HG02678 (cell line): ENCODE results near the gene PDLIM3.
"Not testable (repeated sequence)": the region's sequence is repeated elsewhere in the genome, so short reads cannot be mapped to it uniquely, and the experiment has no call there.

Experiments
- ATAC-seq: cut with Tn5 transposase; IDR thresholded peaks from one replicate; pipeline ENCODE4 v1.9.1; 2021; ENCODE audit warnings: mild to moderate bottlenecking, moderate library complexity; ENCODE audit not compliant: unreplicated experiment

PDLIM3 gene

DNA sequence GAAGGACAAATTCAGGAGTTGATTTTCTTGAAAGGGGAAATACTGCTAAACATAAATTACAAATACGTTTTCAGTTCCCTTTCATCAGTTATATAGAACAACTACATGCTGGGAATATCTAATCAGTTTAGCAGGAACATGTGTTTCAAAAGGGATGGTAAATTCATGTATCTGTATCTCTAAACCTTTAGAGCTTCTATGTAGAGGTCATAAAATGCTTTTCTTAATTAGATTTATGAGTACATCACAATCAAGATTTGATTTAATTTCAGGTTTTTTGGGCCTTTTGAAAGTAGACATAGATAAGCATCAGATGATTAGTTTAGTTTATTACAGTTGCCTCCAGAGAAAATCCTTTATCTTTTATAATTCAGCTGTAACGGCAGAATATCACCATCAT, 12.9 kb downstream of the PDLIM3 start:
- no peak for ATAC-seq

DNA sequence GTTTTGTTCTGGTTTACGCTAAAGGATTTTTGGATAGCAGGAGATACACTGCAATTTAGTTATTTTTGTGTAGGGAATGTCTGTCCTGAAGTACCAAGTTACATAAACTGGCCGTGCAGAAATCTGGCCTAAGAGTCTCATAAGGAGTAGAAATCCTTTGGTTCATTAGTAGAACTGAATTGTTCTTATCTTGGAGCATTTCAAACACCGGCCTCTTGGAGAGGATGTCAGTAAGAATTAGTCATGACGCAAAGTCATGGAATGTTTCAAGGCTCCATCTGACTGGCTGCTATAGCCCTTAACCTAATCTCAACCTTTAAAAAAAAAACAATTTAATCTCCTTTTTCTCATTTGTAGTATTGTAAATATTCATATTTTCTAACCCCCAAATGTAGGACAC, 15.2 kb downstream of the PDLIM3 start:
- ATAC-seq = no peak

DNA sequence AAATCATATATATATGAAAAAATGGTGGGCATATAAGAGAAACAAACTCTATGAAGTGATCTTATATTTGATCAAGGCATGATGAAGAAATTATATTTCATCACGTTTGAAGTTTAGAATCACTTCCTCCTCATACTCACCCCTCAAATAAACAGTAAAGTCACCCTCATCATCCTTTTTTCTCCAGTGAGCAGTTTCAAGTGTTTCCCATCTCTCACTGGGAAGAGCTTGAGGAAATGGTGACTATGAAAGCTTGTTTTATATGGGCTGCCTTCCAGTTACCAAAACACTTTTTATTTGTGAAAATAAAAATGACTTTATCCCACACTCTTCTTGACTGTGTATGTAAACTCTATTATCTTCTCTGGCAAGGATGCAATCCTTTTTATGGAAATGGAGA, 16.8 kb downstream of the PDLIM3 start:
- ATAC-seq = no peak

DNA sequence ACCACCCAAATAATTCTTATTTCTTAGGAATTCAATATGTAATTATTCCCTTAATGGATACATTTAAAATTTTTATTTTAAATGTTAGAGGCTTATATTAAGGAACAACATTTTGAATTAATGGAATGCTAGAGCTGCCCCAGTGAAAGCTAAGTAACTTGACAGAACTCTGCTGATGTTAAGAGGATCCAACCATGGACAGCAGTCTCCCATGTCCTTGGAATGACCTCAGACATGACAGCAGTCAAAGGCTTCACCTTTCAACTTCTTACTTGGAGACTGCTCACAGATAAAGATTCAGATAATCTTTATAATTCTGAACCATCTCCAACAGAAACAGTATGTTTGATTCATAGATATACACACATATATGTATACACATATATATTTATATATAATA, 17.2 kb downstream of the PDLIM3 start:
- no peak for ATAC-seq

GRCh38 chr4:185515248-185515647, 20.1 kb downstream of the PDLIM3 start:
- ATAC-seq = no peak

- no peak for ATAC-seq
These were observed 21.1 kb downstream of the PDLIM3 start for GRCh38 chr4:185514182-185514697.

DNA sequence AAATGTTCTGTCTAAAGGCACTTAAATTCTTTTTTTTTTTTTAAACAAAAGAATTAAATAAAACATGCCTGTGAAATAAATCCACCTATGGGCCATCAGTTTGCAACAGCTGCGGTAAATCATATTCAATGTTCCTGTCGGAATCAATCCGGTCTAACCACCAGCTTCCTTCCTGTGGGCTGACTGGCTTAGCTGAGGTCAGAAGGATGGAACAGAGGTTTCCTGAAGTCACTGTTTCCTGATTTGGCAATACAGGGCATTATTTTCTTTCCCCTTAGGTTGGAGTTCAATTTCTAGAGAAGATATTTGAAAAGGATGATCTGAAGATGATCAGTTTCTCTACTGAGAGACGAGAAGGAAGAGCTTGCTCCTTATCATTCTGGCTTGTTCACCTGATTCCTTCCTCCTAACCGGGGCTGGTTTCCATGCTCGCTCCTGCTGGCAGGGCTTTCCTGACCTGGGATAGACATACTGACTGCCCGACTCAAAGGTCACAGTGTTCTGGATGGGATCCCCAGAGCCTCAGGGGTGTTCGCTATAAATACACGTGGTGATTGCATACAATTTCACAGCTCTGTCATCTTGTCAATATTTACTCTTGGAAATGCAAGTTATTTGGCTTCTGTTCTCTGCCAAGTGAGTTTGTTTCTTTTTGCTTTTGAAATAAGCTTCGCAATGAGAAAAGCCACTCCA, 21.7 kb downstream of the PDLIM3 start:
- no peak for ATAC-seq

DNA sequence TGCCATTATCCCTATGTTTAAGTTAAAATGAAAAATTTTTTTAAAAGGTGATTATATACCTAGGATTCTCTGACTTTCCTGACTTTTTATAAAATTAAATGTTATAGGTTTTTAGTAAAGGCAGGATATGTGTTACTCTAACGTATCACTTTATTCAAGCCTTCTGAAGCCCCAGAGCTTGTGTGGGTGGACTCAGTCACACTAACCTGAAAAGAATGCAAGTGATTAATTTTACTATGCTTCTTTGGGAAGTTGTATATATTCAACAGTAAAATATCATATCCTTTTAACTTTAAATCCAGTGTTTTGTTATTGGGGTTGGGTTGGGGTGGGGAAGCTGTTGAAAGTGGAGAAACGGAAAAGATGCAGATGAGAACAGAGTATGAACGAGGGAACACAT, 22.8 kb downstream of the PDLIM3 start:
- no peak for ATAC-seq

DNA sequence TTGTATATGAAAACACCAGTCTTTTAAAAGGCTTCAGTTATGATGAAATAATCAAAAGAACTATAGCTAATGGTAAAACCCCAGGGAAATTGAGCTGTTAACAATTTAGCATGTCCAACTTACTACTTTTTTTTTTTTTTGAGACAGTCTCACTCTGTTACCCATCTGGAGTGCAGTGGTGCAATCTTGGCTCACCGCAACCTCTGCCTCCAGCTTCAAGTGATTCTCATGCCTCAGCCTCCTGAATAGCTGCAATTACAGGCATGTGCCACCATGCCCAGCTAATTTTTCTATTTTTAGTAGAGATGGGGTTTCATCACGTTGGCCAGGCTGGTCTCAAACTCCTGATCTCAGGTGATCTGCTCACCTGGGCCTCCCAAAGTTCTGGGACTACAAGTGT, 24.1 kb downstream of the PDLIM3 start:
- not testable (repeated sequence) for ATAC-seq

- no peak for ATAC-seq
These were observed 24.5 kb downstream of the PDLIM3 start for GRCh38 chr4:185510806-185511205.

DNA sequence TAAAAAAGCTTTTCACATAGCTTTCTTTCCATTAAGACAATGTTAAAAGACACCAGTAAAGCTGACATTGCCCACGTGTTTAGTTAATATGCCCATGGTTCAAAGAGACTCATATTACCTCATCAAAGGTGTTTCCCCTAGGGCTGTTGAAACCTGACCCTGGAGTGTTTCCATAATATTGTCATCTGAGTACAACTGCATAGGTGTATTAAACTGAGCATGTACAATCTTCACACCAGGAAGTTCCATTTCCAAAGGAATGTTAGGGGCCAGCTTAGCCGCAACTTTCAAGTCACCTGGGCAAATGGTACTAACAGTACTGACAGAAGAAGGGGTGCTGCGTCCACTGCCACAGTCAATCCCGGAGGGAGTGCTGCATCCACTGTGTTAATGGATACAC, 27.1 kb downstream of the PDLIM3 start:
- ATAC-seq = no peak

GRCh38 chr4:185506422-185506821, 28.9 kb downstream of the PDLIM3 start:
- no peak for ATAC-seq

DNA sequence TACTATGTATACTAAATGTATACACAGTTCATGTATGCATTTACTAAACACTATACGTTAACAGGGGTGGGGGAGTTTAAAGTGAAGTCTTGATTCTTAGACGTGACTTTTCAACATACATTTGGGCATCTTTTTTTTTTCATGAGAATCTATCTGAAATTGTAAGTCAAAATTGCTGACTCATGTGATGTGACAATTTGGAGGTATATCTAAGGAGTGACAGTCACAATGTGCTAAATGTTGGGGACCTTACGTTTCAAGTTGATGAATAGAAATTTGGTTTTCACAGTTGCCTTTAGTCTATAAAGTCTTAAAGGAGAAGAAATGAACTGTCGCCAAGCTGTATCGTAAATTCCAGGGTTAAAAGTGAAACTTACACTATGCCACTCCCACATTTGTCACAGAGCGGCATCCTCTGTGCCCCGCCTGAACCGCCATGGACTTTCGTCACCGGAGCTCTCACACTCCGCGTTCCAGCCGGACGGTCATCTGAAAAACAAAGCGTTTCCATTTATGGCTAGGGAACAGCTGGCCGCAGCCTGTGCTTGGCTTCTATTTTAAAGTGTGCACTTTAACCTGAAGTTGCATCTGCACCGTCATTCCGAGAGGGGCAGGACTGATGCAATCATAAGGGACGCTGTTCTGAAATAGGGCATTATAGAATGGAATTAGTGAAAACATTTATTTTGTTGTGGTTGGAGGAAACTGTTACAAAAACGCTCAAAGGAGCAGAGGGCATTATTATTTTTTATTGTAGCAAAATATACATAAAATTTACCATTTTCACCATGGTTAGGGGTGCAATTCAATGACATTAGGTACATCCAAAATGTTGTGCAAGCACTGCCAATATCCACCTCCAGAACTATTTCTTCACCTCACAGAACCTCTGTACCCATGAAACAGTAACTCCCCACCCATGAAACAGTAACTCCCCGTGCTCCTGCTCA, 30.9 kb downstream of the PDLIM3 start:
- no peak for ATAC-seq

DNA sequence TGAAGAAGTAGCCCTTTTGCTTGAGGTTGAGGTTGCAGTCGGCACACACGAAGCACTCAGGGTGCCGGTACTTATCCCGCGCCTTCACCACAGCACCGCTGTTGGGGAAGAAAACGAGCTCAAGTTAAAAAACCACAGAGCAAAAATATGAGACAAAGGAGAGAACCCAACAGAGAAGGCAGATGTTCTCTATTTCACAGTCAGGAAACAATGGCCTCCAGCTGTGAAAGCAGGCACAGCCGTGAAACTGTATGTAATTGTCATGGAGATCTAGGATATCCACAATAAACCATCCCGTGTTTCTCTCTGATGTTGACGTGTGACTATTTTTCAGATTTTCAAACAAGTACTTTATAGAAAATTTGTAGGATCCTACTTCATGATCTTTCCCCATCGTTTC, 32.9 kb downstream of the PDLIM3 start:
- no peak for ATAC-seq

GRCh38 chr4:185500576-185500975, 34.7 kb downstream of the PDLIM3 start:
- no peak for ATAC-seq

DNA sequence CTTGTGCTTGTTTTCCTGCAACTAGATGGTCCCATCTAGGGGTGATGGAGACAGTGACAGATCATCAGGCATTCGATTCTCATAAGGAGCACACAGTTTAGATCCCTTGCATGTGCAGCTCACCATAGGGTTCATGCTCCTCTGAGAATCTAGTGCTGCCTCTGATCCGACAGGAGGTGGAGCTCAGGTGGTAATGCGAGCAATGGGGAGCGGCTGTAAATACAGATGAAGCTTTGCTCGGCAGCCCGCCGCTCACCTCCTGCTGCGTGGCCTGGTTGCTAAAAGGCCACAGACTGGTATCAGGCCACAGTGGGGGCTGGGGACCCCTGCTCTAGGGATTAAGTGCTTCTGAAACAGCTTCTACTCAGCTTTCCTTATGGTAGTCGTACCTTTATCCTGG, 35.3 kb downstream of the PDLIM3 start:
- no peak for ATAC-seq

DNA sequence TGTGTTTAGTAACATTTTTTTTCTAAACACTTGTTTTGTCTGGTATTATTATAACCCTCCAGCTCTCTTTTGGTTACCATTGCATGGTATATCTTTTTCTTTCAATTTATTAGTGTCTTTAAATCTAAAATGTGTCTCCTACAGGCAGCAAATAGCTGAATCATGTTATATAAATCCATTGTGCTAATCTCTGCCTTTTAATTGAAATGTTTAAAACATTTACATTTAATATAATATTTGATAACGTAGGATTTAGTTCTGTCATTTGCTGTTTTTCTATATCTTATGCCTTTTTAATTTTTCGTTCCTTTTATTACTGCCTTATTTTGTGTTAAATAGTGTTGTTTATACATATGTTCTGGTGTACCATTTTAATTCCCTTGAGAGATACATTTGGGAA, 46.7 kb downstream of the PDLIM3 start:
- no peak for ATAC-seq

GRCh38 chr4:185481401-185481800, 53.9 kb downstream of the PDLIM3 start:
- no peak for ATAC-seq

- peak; percentile 28 for ATAC-seq
These were observed 55.1 kb downstream of the PDLIM3 start for GRCh38 chr4:185480016-185480732.

DNA sequence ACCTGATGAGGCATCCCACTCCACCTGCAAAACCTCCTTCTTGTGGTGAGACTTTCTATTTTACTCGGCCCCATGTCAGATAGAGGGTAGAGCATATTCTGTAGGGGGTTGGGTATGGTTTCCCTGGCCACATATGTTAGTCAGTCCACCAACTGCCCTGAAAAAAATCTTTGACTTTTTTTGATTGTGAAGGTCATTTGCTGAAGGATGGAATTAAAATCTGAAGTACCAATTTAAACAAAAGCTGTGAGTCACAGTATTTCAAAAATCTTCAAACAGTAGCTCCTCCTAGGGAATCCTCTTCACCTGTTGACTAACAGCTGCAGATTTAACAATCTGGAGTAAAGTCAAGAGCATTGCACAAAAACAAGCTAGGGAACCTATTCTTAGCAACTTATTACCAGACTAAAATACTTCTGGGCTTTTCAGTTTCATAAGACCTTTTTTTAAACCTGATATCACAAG, 55.8 kb downstream of the PDLIM3 start:
- ATAC-seq = peak; percentile 87

DNA sequence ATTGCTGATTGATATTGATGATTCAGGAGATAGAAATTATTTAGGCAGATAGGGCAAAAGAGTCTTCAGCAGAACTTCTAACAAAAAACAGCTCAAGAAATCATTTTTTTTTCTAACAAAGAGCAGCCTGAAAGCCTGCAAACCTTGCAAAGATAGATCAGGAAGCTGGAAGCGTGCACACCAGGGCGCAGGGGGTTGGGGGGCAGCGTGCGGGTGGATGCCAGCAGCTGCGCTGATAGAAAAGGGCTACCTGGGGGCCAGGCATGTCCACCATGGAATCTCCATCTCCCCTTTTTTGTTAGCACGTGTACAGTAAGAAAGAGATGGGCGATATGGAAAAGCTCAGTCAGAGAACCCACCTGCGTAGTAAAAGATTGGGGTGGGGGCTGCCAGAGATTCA, 62.1 kb downstream of the PDLIM3 start:
- ATAC-seq = no peak
